Fibroblast of pulmonary artery (primary cell): ENCODE data around the gene PTPN14.
A peak's percentile ranks its signal among the peaks of the same experiment; 100 is the strongest.

Experiments used
- DNase-seq: peaks from one replicate; pipeline ENCODE4 v3.0.0-alpha.2; 2010; ENCODE audit warnings: low read depth
- H3K4me3 ChIP-seq: replicated peaks from 2 replicates; pipeline ENCODE4 v1.5.1; 2011; ENCODE audit warnings: low read depth, mild to moderate bottlenecking, control low read depth, low read length, moderate library complexity
- CTCF ChIP-seq: IDR thresholded peaks from 2 replicates; pipeline ENCODE4 v1.5.1; 2011; ENCODE audit warnings: mild to moderate bottlenecking, control low read depth, low read length, inconsistent platforms; ENCODE audit errors: missing control alignments

The PTPN14 gene

GRCh38 chr1:214546886-214547641, 4.3 kb downstream of the PTPN14 start:
- H3K4me3 ChIP-seq = peak overlapping the region; percentile 90
- peak; percentile 48 for DNase-seq
- TF ChIP-seq CTCF = no peak

- no peak for TF ChIP-seq CTCF
- DNase-seq = no peak
- H3K4me3 ChIP-seq = no peak overlapping the region
Observed at GRCh38 chr1:214546084-214546483, 5.3 kb downstream of the PTPN14 start.

GRCh38 chr1:214545293-214545692, 6.1 kb downstream of the PTPN14 start:
- TF ChIP-seq CTCF = no peak
- H3K4me3 ChIP-seq = no peak overlapping the region
- no peak for DNase-seq

GRCh38 chr1:214544791-214545190, 6.6 kb downstream of the PTPN14 start:
- H3K4me3 ChIP-seq = no peak overlapping the region
- no peak for DNase-seq
- no peak for TF ChIP-seq CTCF

GRCh38 chr1:214542275-214543199, 8.9 kb downstream of the PTPN14 start:
- no peak for DNase-seq
- TF ChIP-seq CTCF = no peak
- H3K4me3 ChIP-seq = no peak overlapping the region

- TF ChIP-seq CTCF = no peak
- H3K4me3 ChIP-seq = no peak overlapping the region
Observed at GRCh38 chr1:214541693-214542092, 9.7 kb downstream of the PTPN14 start.

More at GRCh38 chr1:214541693-214542092, 9.7 kb downstream of the PTPN14 start:
- DNase-seq = no peak
